Upper lobe of left lung (tissue), 6 donors: ENCODE data around the gene DCAF12L2. TPM values are rescaled to one million over a fixed set of nuclear protein-coding genes. Genes with fewer than 3 reads are reported as not detected.

ENCODE experiments used
- ATAC-seq, 2 donors: fragments of 200-7000 bp; cut with Tn5 transposase; one replicate each; pipeline ENCODE4 v1.9.1; 2022; ENCODE audit warnings: mild to moderate bottlenecking in 2 of 2, moderate library complexity in 2 of 2; ENCODE audit not compliant: low FRiP score in 2 of 2
- DNase-seq, 2 donors: peaks; one replicate each; pipeline ENCODE4 v3.0.0-alpha.2; 2019 to 2020
- H3K27ac ChIP-seq, 4 donors: fragments of 200-600 bp; sonication (generic); one replicate each; pipeline ENCODE4 v1.5.1; 2016 to 2019
- H3K27me3 ChIP-seq, 4 donors: fragments of 200-600 bp; sonication (generic); one replicate each; pipeline ENCODE4 v1.5.1; 2017 to 2019
- H3K36me3 ChIP-seq, 4 donors: fragments of 200-600 bp; sonication (generic); one replicate each; pipeline ENCODE4 v1.5.1; 2016 to 2019
- H3K4me1 ChIP-seq, 4 donors: fragments of 200-600 bp; sonication (generic); one replicate each; pipeline ENCODE4 v1.5.1; 2018 to 2019
- H3K4me3 ChIP-seq, 4 donors: fragments of 200-600 bp; sonication (generic); one replicate each; pipeline ENCODE4 v1.5.1; 2017 to 2019; ENCODE audit warnings: mild to moderate bottlenecking in 2 of 4, moderate library complexity in 1 of 4
- H3K9me3 ChIP-seq, 4 donors: fragments of 200-600 bp; sonication (generic); one replicate each; pipeline ENCODE4 v1.5.1; 2018 to 2019
- EP300 ChIP-seq, 4 donors: sonication (generic); formaldehyde crosslinking; IDR thresholded peaks; one replicate each; pipeline ENCODE4 v1.5.1; 2017; ENCODE audit warnings: antibody characterized with exemption in 4 of 4, control low read depth in 2 of 4
- POLR2A ChIP-seq, 4 donors: fragments of 450-650 bp; IDR thresholded peaks; one replicate each; pipeline ENCODE4 v1.5.1; 2016 to 2017; ENCODE audit warnings: antibody characterized with exemption in 4 of 4, mild to moderate bottlenecking in 2 of 4
- POLR2AphosphoS5 ChIP-seq, 2 donors: sonication (generic); formaldehyde crosslinking; IDR thresholded peaks; one replicate each; pipeline ENCODE4 v1.5.1; 2017; ENCODE audit warnings: antibody characterized with exemption in 2 of 2
- WGBS, 2 donors: methylation state at CpG; one replicate each; pipeline ENCODE4 v1.1.5; 2017 to 2018; 5-methylcytosine and 5-hydroxymethylcytosine counted together
- total RNA-seq, 6 donors: library from RNA; depleted of rRNA in 4 of 6; stranded (reverse); fragments of >200 nt in 4 of 6; gene quantifications; one replicate each; pipeline versions ENCODE4 v1.1.0 to v1.2.1, GENCODE V29; 2016 to 2021
- TF ChIP-seq, protein P1 (sequence below), 6 experiments: fragments of 450-650 bp in 4 of 6; fragments of 200-600 bp in 2 of 6; sonication (generic) in 2 of 6; IDR thresholded peaks; one replicate each; pipeline ENCODE4 v1.5.1; 2016 to 2019; ENCODE audit warnings: antibody characterized with exemption in 6 of 6
- donor health status: DM: no; HTN: no; CAD: no; lungs with moderate emphysema.
- donor health status: DM: no; HTN: yes; CAD: no; lungs with severe emphysema.

The DCAF12L2 gene
- total RNA-seq, 6 donors from 2014 or later = 0.10 TPM; not detected in 5

DNA sequence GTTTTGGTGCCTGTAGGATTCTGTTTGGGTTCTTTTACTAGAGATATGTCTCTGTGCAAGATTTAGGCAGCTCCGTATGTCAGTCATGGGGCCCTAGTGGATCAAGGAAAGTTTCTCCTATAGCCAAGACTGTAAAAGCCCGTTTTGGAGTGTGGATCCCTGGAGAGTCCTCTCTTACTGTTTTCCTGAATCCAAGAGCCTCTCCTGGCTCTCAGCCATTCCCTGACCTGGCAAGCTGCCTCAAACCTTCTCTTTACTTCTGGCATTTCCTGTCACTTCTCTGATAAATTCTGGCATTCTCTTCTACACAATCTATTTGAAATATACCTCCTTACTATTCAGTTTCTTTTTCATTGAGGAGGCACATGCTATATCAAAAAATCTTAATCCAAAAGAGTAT, 41.4 kb downstream of the DCAF12L2 start:
- no peaks in the 10 kb centered on the region for H3K4me1 ChIP-seq
- H3K36me3 ChIP-seq = no peaks in the 10 kb centered on the region
- no peak overlapping the region for H3K4me3 ChIP-seq
- no peaks in the 10 kb centered on the region for H3K27me3 ChIP-seq
- DNase-seq (no peak), ATAC-seq (no peak)
- no peak overlapping the region for H3K27ac ChIP-seq
- no peaks in the 10 kb centered on the region for H3K9me3 ChIP-seq
- TF ChIP-seq, protein P1, sequence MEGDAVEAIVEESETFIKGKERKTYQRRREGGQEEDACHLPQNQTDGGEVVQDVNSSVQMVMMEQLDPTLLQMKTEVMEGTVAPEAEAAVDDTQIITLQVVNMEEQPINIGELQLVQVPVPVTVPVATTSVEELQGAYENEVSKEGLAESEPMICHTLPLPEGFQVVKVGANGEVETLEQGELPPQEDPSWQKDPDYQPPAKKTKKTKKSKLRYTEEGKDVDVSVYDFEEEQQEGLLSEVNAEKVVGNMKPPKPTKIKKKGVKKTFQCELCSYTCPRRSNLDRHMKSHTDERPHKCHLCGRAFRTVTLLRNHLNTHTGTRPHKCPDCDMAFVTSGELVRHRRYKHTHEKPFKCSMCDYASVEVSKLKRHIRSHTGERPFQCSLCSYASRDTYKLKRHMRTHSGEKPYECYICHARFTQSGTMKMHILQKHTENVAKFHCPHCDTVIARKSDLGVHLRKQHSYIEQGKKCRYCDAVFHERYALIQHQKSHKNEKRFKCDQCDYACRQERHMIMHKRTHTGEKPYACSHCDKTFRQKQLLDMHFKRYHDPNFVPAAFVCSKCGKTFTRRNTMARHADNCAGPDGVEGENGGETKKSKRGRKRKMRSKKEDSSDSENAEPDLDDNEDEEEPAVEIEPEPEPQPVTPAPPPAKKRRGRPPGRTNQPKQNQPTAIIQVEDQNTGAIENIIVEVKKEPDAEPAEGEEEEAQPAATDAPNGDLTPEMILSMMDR (IDR thresholded peaks at IDR 0.05) = no peak
- TF ChIP-seq POLR2A (IDR thresholded peaks at IDR 0.05) (no peak), EP300 (IDR thresholded peaks at IDR 0.05) (no peak), POLR2AphosphoS5 (IDR thresholded peaks at IDR 0.05) (no peak)
- 12 to 15% methylated on average over 2 of the region's 2 CpGs for WGBS, 2 donors
